GM19328 (cell line): ENCODE data around the gene SPOCK1.

Experiments used
- ATAC-seq: cut with Tn5 transposase; IDR thresholded peaks from one replicate; pipeline ENCODE4 v1.9.1; 2021; ENCODE audit warnings: mild to moderate bottlenecking, moderate library complexity; ENCODE audit not compliant: unreplicated experiment

Gene SPOCK1

DNA sequence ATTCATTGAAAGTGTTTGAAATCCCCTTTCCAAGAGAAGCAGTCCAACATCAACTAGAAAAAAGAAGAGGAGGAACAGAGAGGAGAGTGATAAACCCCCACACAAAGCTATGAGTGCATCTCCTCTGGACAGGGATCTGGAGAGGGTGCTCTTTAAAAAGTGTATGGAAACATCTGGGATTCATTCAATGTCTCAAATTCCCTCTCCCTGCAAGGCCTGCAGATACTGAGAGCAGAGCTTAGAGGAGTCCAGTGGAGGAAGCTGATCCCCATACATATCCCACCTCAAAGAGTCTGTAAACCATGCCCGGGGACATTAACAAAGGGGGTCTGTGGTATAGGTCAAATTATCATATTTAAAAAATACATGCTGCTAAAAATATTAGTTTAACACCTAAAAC lies 2.2 kb downstream of the SPOCK1 start:
- ATAC-seq: no peak

GRCh38 chr5:137492331-137492730 lies 6.8 kb downstream of the SPOCK1 start:
- no peak for ATAC-seq

DNA sequence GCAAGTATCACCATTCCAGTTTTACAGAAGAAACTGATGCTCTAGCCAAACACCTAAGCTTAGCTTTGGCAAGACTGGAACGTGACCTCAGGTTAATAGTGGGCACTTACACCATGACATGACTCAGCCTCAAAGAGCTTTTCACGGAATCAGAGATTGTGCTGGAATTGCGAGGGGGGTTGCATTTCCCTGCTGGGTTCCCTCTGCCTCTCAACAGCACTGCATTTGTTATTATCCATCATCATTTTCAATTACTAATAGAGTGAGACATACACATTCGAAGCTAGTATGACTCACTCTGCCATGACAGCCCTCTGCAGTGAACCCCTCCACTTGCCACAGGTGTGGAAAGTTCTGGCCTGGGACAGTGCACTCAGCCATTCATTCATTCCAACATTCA lies 8.0 kb downstream of the SPOCK1 start:
- ATAC-seq: no peak

DNA sequence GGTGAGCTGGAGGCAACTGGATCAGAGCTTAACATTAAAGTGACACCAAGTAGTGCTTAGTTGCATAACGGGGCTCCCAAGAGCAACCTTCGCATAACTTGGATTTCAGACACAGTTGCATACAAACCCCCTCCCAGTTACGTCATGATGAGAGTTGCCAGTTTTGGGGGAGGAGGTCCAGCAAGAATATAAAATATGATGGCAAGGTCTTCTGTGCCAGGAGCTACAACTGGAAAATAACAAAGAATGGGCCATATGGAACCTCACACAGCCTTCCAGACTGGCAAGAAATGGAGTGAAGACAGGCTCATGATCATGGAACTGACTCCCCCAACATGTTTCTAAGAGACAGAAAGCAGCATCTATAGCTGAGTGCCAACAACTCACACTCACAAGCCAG lies 8.5 kb downstream of the SPOCK1 start:
- ATAC-seq: no peak

- ATAC-seq: no peak
These were observed 10.2 kb downstream of the SPOCK1 start for GRCh38 chr5:137488974-137489373.

DNA sequence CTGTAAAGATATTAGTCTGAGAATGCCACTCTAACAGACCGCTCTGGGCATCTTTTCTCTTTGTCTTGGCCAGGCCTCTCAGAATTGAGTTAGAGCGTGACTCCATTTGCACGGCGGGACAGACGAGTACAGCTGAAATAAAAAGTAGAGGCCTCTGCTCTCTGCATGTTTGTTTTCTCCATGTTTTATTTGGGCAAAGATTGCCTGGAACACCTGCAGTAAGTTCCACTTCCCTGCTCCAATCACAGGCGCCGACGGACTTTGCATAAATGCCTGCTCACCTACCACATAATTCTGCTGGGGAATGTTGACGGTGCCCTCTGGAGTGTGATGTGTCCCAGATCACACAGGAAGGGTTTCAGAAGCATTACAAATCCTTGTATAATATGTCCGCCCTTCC lies 10.6 kb downstream of the SPOCK1 start:
- no peak for ATAC-seq

DNA sequence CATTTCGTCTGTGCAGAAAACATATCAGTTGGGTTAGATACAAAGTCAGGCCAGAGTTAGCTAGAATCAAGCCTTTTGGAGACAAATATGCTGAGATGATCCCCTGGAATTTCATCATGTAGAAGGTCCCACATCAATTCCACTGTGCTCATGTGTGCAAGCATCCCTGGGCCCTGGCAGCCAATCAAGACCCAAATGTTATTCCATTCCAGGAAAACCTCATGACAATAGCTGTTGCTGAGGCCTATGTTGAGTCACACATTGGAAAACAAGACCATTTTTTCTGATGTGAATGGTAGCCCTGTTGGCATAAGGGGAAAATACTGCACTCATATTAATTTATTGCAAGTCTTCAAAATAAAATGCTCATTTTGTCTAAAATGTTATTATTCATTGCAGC lies 11.5 kb downstream of the SPOCK1 start:
- no peak for ATAC-seq

GRCh38 chr5:137486707-137487106 lies 12.4 kb downstream of the SPOCK1 start:
- ATAC-seq: no peak

GRCh38 chr5:137481596-137481995 lies 17.5 kb downstream of the SPOCK1 start:
- no peak for ATAC-seq

GRCh38 chr5:137478043-137478442 lies 21.1 kb downstream of the SPOCK1 start:
- no peak for ATAC-seq

- no peak for ATAC-seq
These were observed 28.3 kb downstream of the SPOCK1 start for GRCh38 chr5:137470921-137471220.

DNA sequence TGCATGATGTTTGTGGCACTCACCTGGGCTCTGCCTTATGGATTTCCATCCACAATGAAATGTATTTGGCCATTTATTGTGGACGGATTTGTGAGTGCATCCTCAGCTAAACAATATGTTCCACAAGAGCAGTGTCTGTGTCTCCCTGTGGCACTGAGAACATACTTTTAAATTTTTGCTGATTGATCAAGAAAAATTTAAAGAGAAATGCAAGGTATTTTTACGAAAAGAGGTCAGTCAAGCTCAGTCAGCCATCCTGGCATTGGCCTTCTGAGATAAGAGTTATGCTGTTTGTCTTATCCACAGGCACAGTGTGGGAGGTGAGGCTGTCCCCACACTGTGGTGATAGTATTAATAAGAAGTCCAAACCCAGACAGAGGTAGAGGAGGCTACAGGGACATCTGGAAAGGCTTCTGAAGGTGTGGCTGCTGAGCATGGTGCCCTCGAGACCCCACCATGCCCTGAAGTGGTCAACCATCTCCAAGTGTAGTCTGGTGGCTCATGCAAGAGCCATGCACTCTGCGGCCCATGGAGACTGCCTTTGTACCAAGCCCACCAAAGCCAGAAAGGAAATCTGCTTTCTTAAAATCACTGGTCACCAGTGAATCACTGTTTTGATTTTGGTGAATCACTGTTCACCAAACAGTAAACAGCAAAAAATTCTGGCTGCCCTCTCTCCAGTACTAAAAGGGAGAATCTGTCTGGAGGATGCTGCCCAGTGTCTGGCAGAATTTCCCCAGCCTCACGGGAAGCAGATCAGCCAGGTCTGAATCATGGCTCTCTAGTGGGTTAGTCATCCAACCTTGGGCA lies 28.8 kb downstream of the SPOCK1 start:
- ATAC-seq: no peak

DNA sequence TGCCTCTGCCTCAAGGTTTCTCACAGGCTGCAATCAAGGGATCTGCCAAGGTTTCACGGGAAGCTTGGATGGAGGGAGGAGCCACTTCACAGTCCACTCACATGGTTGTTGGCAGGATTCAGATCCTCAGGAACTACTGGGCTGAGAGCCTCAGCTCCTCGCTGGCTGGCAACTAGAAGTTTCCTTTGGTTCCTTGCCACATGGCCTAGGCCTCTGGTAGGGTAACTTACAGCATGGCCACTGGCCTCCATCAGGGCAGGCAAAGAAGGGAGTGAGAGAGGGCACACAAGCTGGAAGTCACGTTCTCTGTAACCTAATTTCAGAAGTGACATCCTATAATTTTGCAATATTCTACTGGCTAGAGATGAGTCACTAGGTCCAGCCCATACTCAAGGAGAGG lies 32.2 kb downstream of the SPOCK1 start:
- ATAC-seq: no peak

DNA sequence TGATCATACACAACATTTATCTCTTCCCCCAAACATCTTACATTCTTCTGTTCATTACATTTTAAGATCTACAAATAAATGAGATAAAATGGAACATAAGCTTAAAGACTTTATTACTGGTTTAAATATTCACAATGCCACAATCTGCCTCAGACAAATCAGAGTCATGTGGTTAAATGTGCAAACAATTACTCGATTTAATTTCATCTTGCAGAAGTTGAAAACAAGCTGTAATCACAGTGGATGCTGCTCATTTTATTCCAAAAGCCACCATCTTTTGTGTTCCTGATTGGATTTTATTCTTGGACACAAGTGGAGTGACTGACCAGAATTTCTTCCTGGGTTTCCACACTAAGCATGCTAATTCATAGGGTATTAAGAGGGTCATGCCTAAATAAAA lies 33.2 kb downstream of the SPOCK1 start:
- ATAC-seq: no peak

DNA sequence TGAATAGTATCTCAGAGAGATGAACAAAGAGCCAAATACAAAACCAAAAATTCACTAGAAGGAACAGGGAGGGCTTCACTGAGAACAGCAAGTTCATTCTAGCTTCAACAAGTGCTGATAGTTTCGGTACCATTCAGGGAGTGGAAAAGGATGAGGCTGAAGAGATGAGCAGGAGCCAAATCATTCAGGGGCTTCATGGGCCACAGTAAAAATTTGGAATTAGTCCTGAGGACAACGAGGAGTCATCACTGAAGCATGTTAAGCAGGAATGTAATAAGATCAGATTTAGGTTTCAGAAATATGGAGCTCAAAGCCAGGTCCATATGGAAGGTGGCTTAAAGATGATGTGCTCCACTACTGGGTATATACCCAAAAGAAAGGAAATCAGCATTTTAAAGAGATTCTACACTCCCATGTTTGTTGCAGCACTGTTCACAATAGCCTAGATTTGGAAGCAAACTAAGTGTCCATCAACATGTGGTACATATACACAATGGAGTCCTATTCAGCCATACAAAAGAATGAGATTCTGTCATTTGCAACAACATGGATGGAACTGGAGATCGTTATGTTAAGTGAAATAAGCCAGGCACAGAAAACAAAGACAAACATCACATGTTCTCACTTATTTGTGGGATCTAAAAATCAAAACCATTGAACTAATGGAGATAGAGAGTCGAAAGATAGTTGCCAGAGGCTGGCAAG lies 36.2 kb downstream of the SPOCK1 start:
- no peak for ATAC-seq

- no peak for ATAC-seq
These were observed 36.9 kb downstream of the SPOCK1 start for GRCh38 chr5:137462265-137462590.

GRCh38 chr5:137461391-137462264 lies 37.5 kb downstream of the SPOCK1 start:
- ATAC-seq: no peak

GRCh38 chr5:137454671-137455070 lies 44.5 kb downstream of the SPOCK1 start:
- no peak for ATAC-seq

DNA sequence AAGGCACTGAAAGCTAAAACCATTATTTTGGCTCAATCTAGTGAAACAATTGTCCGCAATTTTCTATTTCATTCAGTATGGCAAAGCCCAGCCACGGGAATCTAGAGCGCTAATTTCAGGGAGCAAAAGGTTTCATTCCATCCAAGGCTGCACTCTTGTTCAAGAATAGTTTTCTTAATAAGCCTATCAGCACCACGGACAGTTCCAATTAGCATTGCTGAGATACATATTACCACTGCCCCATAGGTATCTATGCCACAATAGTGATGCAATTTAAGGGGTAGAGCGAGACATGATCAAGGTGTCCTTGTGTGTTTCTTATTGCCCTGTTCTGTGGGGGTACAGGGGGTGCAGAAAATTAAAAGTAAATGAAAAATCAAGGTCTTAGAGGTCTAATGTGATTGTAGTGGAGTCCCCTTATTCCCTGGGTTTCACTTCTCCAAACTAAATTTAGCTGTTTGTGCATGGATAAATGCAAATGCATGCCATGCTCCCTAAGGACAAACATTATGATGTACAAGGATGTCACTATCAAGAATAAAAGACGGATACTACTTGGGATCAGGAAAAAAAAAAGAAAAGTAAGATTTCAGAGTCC lies 45.5 kb downstream of the SPOCK1 start:
- no peak for ATAC-seq

- ATAC-seq: no peak
These were observed 48.4 kb downstream of the SPOCK1 start for GRCh38 chr5:137450759-137451158.

DNA sequence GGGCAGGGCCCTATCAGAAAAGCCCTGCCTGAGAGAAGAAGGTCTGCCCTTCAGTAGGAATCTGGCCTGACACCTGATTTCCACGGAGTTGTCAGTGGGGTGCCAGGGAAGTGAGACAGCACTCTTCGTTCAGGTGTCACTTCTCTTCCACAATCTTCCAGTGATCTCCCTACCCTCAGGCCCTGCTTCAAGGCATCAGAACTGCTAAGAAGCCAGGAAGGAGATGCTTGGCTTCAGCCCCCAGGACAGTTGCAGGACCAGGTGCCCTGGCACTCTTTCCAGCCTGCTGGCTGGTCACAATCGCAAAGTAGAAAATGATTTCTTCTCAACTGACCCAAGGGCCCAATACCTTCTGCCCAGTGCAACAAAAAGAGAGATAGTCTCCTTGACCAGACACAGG lies 50.3 kb downstream of the SPOCK1 start:
- ATAC-seq: no peak
